DND-41 (cell line): ENCODE data around the gene LRRC14B.
"Not testable (repeated sequence)": the region's sequence is repeated elsewhere in the genome, so short reads cannot be mapped to it uniquely, and the experiment has no call there.

Experiments
- EZH2 ChIP-seq: IDR thresholded peaks from 3 replicates; pipeline ENCODE4 v1.6.1; 2012; ENCODE audit warnings: borderline replicate concordance, low read depth, mild to moderate bottlenecking, moderate library complexity, low read length, inconsistent platforms; ENCODE audit not compliant: severe bottlenecking
- TF ChIP-seq, protein P1 (sequence below): IDR thresholded peaks from 2 replicates; pipeline ENCODE4 v1.5.1; 2012; ENCODE audit warnings: borderline replicate concordance, low read length, moderate library complexity, mild to moderate bottlenecking; ENCODE audit not compliant: poor library complexity, severe bottlenecking; ENCODE audit errors: extremely low read depth

DNA sequence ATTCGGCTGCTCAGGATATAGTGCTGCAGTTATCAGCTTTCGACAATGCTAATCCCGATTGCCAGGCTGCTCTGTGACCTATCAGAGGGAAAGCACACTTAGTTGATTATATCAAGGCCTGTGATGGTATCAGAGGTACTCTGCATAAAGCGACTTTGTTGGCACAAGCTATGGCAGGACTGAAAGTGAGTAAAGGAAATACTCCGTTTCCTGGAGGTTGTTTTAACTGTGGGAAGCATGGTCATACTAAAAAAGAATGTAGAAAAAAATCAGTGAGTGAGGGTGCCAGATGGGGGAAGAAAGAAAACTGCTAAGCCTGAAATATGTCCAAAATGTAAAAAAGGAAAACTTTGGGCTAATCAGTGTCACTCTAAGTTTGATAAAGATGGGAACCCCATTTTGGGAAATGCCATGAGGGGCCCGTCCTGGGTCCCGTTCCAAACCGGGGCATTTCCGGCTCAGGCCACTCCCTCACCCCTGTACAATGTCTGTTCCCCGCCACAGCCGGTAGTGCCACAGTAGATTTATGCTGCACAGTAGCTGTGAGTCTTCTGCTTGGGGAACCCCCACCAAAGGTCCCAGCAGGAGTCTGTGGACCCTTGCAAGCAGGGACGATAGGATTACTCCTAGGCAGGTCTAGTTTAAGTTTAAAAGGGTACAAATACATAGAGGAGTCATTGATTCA, 52.5 kb downstream of the LRRC14B start:
- TF ChIP-seq, protein P1, sequence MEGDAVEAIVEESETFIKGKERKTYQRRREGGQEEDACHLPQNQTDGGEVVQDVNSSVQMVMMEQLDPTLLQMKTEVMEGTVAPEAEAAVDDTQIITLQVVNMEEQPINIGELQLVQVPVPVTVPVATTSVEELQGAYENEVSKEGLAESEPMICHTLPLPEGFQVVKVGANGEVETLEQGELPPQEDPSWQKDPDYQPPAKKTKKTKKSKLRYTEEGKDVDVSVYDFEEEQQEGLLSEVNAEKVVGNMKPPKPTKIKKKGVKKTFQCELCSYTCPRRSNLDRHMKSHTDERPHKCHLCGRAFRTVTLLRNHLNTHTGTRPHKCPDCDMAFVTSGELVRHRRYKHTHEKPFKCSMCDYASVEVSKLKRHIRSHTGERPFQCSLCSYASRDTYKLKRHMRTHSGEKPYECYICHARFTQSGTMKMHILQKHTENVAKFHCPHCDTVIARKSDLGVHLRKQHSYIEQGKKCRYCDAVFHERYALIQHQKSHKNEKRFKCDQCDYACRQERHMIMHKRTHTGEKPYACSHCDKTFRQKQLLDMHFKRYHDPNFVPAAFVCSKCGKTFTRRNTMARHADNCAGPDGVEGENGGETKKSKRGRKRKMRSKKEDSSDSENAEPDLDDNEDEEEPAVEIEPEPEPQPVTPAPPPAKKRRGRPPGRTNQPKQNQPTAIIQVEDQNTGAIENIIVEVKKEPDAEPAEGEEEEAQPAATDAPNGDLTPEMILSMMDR, result not testable (repeated sequence)
- TF ChIP-seq EZH2, result not testable (repeated sequence)
